ENCODE data around the gene DHRS4.
A peak's percentile ranks its signal among the peaks of the same experiment; 100 is the strongest.
"Not testable (repeated sequence)": the region's sequence is repeated elsewhere in the genome, so short reads cannot be mapped to it uniquely, and the experiment has no call there.

Gene DHRS4

GRCh38 chr14:23941669-23942068, 11.9 kb upstream of the DHRS4 start:
- no peak for DNase-seq

GRCh38 chr14:23942587-23942986, 11.0 kb upstream of the DHRS4 start:
- DNase-seq, result no peak

DNA sequence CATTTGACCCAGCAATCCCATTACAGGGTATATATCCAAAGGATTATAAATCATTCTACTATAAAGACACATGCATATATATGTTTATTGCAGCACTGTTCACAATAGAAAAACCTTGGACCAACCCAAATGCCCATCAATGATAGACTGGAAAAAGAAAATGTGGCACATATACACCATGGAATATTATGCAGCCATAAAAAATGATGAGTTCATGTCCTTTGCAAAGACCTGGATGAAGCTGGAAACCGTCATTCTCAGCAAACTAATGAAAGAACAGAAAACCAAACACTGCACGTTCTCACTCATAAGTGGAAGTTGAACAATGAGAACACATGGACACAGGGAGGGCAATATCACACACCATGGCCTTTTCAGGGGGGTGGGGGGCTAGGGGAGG, 4.5 kb upstream of the DHRS4 start:
- DNase-seq, result not testable (repeated sequence)

- DNase-seq, result no peak
These were observed 3.0 kb upstream of the DHRS4 start for GRCh38 chr14:23950411-23951135.

- DNase-seq, result not testable (repeated sequence)
These were observed 2.5 kb upstream of the DHRS4 start for GRCh38 chr14:23951136-23951466.

GRCh38 chr14:23951590-23952201, 1.9 kb upstream of the DHRS4 start:
- DNase-seq, result no peak

DNA sequence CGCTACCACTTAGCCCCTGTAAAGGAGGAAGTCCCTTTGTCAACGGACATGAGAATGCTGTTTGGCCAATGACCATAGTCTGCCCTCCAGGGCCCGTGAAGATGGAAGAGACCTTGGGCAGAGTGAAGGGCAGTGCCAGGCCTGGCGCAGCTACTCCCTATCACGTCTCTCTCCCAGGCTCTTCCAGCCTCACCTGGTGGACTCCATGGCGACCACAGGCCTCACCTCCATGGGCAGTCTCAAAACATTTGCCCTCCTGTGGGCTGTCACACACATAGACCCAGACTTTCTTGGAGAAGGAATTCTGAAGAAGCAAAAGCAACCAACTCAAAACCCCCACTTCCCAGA, 480 bp upstream of the DHRS4 start:
- not testable (repeated sequence) for DNase-seq

DNA sequence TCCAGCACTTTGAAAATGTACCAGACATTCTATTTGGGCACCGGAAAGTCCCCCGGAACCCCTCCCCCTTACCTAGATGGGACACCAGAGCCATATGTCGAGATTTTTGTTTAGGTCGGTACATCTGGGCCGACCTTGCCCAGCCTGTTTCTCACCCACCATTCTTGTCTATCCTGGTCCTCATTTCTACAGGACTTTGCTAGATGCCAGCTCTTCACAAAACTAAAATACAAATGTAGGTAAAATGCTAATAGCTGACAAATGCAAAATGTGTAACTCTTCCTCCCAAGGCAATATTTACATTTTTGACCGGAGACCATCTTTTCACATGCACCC, 677 bp downstream of the DHRS4 start:
- not testable (repeated sequence) for DNase-seq

GRCh38 chr14:23954965-23955364, 1.4 kb downstream of the DHRS4 start:
- DNase-seq, result not testable (repeated sequence)

GRCh38 chr14:23955811-23956210, 2.2 kb downstream of the DHRS4 start:
- not testable (repeated sequence) for DNase-seq

GRCh38 chr14:23957913-23958569, 4.5 kb downstream of the DHRS4 start:
- DNase-seq, result not testable (repeated sequence)

DNA sequence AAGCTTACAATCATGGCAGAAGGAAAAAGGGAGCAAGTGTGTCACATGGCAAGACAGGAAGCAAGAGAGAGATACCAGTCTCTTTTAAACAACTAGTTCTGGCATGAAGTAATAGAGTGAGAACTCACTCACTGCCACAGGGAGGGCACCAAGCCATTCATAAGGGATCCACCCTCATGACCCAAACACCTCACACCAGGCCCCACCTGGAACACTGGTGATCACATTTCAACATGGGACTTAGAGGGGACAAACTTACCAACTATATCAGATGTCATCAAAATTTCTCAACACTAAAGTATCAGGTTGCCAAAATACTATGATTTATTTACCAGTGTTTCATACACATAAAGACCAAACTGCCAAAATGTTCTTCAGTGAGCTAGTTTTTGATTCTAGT, 7.3 kb downstream of the DHRS4 start:
- DNase-seq, result not testable (repeated sequence)

- not testable (repeated sequence) for DNase-seq
These were observed 8.1 kb downstream of the DHRS4 start for GRCh38 chr14:23961704-23962103.

DNA sequence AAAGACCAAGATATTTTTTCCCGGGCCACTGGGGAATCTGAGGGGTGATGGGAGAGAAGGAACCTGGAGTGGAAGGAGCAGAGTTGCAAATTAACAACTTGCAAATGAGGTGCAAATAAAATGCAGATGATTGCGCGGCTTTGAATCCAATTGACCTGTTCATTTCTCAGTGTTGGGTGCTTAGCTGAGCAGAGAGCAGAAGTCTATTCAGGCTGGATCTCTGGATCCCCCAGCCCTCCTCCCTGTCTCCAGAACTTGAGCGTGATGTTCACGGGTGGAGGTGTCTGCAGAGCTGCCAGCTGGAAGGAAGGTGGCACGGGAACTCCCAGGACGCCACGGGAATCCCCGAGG, 15.5 kb downstream of the DHRS4 start:
- DNase-seq, result not testable (repeated sequence)

DNA sequence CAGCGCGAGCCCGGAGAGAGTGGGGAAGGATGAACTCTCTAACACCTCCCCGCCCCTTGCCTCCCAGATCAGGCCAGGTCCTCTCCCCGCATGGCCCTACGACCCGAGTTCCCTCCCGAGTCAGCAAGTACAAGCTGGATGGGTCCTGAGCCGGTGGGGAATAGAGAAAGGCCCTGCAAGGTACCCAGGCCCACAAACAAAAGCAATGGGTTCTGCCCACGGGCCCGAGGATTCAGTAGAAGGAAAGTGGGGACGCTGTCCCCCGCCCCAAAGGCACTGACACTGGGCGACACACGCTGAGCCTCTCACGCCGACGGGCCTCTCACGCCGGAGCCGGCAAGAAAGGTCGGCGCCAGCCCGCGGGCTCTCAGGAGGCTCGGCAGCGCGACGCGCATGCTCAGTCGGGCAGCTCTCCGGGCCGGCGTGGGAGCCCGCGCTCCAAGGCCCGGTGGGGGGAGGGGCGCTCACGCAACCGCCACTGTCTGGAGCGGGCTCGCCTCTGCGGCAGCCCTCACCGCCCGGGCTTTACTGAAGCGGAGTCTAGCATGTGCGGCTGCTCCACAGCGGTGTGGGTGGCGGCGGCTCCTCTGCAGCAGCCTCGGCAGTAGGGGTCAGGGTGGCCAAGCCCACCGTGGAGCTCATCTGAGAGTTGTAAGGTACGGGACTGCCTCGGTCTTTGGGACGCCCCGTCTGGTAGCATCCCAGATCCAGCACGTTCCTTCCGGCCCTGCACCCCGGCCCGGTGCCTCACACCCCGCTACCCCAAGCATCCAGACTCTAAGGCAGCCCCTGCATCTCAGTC, 16.1 kb downstream of the DHRS4 start:
- DNase-seq, result peak; percentile 64

- DNase-seq, result not testable (repeated sequence)
These were observed 16.7 kb downstream of the DHRS4 start for GRCh38 chr14:23970283-23970659.

GRCh38 chr14:23973178-23973577, 19.6 kb downstream of the DHRS4 start:
- not testable (repeated sequence) for DNase-seq

DNA sequence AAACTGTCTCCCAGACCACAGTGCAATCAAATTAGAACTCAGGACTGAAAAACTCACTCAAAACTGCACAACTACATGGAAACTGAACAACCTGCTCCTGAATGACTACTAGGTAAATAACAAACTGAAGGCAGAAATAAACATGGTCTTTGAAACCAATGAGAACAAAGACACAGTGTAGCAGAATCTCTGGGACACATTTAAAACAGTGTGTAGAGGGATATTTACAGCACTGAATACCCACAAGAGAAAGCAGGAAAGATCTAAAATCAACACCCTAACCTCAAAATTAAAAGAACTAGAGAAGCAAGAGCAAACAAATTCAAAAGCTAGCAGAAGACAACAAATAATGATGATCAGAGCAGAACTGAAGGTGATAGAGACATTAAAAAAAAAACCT, 20.5 kb downstream of the DHRS4 start:
- not testable (repeated sequence) for DNase-seq

- not testable (repeated sequence) for DNase-seq
These were observed 23.6 kb downstream of the DHRS4 start for GRCh38 chr14:23977208-23977607.

DNA sequence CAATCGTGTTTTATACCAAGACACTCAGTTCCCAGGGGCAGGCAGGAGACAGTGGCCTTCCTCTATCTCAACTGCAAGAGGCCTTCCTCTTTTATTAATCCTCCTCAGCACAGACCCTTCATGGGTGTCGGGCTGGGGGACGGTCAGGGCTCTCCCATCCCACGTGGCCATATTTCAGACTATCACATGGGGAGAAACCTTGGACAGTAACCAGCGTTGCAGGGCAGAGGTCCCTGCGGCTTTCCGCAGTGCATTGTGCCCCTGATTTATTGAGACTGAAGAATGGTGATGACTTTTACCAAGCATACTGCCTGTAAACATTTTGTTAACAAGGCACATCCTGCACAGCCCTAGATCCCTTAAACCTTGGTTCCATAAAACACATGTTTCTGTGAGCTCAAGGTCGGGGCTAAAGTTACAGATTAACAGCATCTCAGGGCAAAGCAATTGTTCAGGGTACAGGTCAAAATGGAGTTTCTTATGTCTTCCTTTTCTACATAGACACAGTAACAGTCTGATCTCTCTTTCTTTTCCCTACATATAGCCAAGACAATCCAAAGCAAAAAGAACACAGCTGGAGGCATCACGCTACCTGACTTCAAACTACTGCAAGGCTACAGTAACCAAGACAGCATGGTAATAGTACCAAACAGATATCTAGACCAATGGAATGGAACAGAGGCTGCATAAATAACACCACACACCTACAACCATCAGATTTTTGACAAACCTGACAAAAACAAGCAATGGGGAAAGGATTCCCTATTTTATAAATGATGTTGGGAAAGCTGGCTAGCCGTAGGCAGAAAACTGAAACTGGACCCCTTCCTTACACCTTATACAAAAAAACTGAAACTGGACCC, 28.6 kb downstream of the DHRS4 start:
- DNase-seq, result not testable (repeated sequence)

DNA sequence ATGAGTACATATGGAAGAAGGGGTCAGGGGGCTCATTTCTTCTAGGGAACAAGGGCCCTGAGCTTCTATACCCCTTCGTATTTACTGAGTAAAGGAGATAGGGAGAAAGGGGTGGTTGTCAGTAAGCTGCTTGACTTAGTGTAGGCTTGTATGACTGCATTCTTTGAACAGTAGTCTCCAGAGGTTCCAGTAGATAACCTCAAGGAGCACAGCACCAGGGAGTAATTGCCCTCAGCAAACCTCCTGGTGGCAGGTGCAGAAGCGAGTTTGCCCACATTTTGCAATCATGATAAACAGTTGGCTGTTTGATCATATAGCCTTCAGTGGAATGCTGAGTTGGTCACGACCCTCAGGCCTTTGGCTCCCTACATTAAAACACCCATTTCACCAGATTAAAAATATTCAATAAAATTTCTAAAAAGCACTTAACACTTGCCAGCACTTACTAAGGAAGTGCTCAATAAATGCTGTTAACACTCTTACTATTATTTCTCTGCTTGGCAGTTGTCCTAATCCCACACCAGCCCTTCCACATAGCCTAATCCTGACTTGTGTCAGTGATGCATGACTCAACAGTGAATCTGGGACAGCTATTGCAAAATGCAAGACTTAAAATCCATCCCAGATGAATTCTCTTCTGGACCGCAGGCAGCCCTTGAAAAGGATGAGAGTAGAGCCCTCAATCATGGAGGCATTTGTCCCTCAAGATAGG, 31.5 kb downstream of the DHRS4 start:
- DNase-seq, result no peak

DNA sequence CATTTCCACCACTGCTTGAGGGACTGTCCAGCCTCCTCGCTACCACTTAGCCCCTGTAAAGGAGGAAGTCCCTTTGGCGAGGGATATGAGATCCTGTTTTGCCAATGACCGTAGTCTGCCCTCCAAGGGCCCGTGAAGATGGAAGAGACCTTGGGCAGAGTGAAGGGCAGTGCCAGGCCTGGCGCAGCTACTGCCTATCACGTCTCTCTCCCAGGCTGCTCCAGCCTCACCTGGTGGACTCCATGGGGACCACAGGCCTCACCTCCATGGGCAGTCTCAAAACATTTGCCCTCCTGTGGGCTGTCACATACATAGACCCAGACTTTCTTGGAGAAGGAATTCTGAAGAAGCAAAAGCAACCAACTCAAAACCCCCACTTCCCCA, 34.6 kb downstream of the DHRS4 start:
- DNase-seq, result not testable (repeated sequence)
